Measurements from ENCODE around the gene PTBP1.

The PTBP1 gene

DNA sequence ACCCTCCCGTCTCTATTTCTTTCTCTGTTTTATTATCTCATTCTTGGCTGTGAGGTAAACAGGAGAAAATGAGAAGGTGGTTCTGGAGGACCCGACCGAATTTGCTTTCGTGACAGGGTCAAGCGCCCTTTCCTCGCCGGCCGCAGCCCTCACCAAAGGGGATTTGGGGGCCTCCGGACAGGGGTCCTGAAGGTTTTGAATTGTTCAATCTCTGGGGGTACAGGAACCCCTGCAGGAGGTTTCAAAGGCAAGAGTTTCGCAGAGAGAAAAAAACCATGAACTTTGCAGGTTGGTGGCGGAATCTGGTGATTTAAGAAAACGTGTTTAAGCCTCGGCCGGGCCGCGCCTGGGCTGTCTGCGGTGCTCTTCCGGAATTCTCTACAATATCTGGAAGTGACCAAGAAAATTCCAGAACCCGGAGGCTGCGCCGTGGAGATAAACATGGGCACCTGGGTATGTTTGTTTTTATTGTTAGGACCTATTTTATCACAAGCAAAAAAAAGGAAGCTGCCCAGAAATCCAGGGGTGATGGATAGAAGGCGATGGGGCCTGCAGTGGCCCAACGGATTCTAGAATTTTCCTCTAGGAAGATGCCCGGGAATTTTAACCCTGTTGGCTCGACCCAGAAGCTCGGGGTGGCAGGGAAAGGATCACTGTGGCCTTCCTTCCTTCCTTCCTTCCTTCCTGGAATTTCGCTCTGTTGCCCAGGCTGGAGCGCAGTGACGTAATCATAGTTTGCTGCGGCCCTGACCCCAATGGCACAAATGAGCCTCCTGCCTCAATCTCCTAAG is 14.2 kb upstream of the PTBP1 start:
- no peak for FAIRE-seq
- TF ChIP-seq SPI1 (IDR thresholded peaks at IDR 0.05; ENCODE audit: low read depth, low read length) (no peak), TAF1 (IDR thresholded peaks at IDR 0.05; ENCODE audit: low read depth, low read length) (no peak), POU2F2 (IDR thresholded peaks at IDR 0.05; ENCODE audit: low read depth, low read length) (no peak), PAX5 (IDR thresholded peaks at IDR 0.05; ENCODE audit: insufficient read depth, low read length, severe bottlenecking) (no peak), POLR2A (IDR thresholded peaks at IDR 0.05; ENCODE audit: low read depth, low read length) (no peak), POLR2AphosphoS5 (IDR thresholded peaks at IDR 0.05; ENCODE audit: low read depth, low read length) (no peak)
- no peak for DNase-seq (ENCODE audit: insufficient read length, low spot score)

DNA sequence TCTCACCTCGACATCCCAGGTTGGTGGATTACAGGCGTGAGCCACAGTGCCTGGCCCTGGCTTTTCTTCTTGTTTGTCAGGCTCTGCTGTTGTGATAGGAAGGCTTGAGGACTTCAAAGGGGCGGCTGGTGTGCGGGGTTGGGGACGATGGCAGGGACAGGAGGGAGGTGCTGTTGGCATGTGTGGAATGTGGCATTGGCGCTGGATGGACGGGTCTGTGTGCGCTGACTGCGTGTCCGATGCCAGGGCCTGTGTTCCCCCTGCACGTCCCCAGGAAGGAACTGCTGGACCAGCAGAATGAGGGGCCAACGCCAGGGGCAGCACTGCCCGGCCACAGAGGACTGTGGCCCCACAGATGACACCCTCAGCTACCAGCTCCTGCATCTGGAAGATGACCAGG is 12.7 kb upstream of the PTBP1 start:
- no peak for FAIRE-seq

DNA sequence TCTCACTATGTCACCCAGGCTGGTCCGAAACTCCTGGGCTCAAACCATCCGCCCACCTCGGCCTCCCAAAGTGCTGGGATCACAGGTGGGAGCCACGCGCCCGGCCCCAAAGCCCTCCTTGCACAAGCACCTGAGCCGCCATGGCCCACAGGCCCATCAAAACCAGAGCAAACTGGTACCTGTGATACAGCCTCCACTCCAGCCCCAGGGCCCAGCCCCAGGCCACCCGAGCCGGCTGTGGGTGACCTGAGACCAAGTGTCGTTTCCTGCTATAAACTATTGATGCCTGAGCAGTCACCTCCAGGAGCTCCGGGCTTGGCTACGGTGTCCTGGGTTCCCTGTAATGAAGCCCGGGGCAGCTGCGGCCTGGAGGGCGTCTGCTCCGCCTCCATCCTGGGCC is 9.7 kb upstream of the PTBP1 start:
- DNase-seq (ENCODE audit: insufficient read length, low spot score) (no peak), FAIRE-seq (no peak)
- TF ChIP-seq TAF1 (IDR thresholded peaks at IDR 0.05; ENCODE audit: low read depth, low read length): no peak
- TF ChIP-seq SPI1 (IDR thresholded peaks at IDR 0.05; ENCODE audit: low read depth, low read length): no peak
- TF ChIP-seq POLR2AphosphoS5 (IDR thresholded peaks at IDR 0.05; ENCODE audit: low read depth, low read length): no peak
- TF ChIP-seq POU2F2 (IDR thresholded peaks at IDR 0.05; ENCODE audit: low read depth, low read length): no peak
- no peak for TF ChIP-seq PAX5 (IDR thresholded peaks at IDR 0.05; ENCODE audit: insufficient read depth, low read length, severe bottlenecking)
- no peak for TF ChIP-seq POLR2A (IDR thresholded peaks at IDR 0.05; ENCODE audit: low read depth, low read length)

More for the DNA sequence above, 12.7 kb upstream of the PTBP1 start:
- no peak for DNase-seq (ENCODE audit: insufficient read length, low spot score)
- TF ChIP-seq POLR2A (IDR thresholded peaks at IDR 0.05; ENCODE audit: low read depth, low read length) (no peak), TAF1 (IDR thresholded peaks at IDR 0.05; ENCODE audit: low read depth, low read length) (no peak), PAX5 (IDR thresholded peaks at IDR 0.05; ENCODE audit: insufficient read depth, low read length, severe bottlenecking) (no peak), POLR2AphosphoS5 (IDR thresholded peaks at IDR 0.05; ENCODE audit: low read depth, low read length) (no peak), POU2F2 (IDR thresholded peaks at IDR 0.05; ENCODE audit: low read depth, low read length) (no peak), SPI1 (IDR thresholded peaks at IDR 0.05; ENCODE audit: low read depth, low read length) (no peak)

GRCh38 chr19:788686-788982 is 8.6 kb upstream of the PTBP1 start:
- DNase-seq (ENCODE audit: insufficient read length, low spot score) (no peak), FAIRE-seq (no peak)
- TF ChIP-seq SPI1 (IDR thresholded peaks at IDR 0.05; ENCODE audit: low read depth, low read length) (no peak), POLR2A (IDR thresholded peaks at IDR 0.05; ENCODE audit: low read depth, low read length) (no peak), PAX5 (IDR thresholded peaks at IDR 0.05; ENCODE audit: insufficient read depth, low read length, severe bottlenecking) (no peak), TAF1 (IDR thresholded peaks at IDR 0.05; ENCODE audit: low read depth, low read length) (no peak)

DNA sequence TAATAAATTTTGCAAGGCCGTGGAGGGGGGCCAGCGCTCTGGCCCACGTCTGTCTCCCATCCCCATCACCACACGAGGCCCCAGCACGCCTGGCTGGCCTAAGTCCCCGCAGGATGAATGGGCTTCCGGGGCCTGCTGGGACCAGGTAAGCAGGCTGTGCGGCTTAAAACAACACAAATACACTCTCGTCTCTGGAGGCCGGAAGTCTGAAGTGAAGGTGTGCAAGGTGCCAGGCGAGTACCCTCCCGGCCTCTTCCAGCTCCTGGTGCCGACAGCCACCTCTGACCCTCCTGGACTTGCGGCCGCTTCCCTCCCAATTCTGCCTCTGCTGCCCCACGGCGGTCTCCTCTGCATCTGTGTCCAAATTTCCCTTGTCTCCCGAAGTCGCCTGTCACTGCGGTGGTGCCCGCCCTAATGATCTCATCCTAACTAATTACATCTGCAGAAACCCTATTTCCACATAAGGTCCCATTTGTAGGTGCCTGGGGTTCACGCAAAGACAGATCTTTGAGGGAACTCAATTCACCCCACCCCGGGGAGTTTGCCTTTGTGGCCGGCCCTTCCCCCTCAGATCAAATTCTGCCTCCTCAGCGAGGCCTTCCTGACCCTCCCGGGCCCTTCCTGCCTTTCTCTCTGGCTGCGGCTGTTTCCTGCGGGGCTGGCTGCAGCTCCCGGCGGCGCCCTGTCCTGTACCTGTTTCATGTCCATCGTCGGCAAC is 8.1 kb upstream of the PTBP1 start:
- no peak for TF ChIP-seq SPI1 (IDR thresholded peaks at IDR 0.05; ENCODE audit: low read depth, low read length)
- no peak for TF ChIP-seq POU2F2 (IDR thresholded peaks at IDR 0.05; ENCODE audit: low read depth, low read length)
- TF ChIP-seq POLR2A (IDR thresholded peaks at IDR 0.05; ENCODE audit: low read depth, low read length): no peak
- TF ChIP-seq PAX5 (IDR thresholded peaks at IDR 0.05; ENCODE audit: insufficient read depth, low read length, severe bottlenecking): no peak
- no peak for TF ChIP-seq POLR2AphosphoS5 (IDR thresholded peaks at IDR 0.05; ENCODE audit: low read depth, low read length)
- TF ChIP-seq TAF1 (IDR thresholded peaks at IDR 0.05; ENCODE audit: low read depth, low read length): no peak
- no peak for DNase-seq (ENCODE audit: insufficient read length, low spot score)

GRCh38 chr19:789701-790060 is 7.6 kb upstream of the PTBP1 start:
- FAIRE-seq (no peak), DNase-seq (ENCODE audit: insufficient read length, low spot score) (no peak)
- TF ChIP-seq TAF1 (IDR thresholded peaks at IDR 0.05; ENCODE audit: low read depth, low read length) (no peak), SPI1 (IDR thresholded peaks at IDR 0.05; ENCODE audit: low read depth, low read length) (no peak), POU2F2 (IDR thresholded peaks at IDR 0.05; ENCODE audit: low read depth, low read length) (no peak), PAX5 (IDR thresholded peaks at IDR 0.05; ENCODE audit: insufficient read depth, low read length, severe bottlenecking) (no peak), POLR2AphosphoS5 (IDR thresholded peaks at IDR 0.05; ENCODE audit: low read depth, low read length) (no peak), POLR2A (IDR thresholded peaks at IDR 0.05; ENCODE audit: low read depth, low read length) (no peak)

More for the DNA sequence above, 8.1 kb upstream of the PTBP1 start:
- FAIRE-seq: no peak

- FAIRE-seq (no peak), DNase-seq (ENCODE audit: insufficient read length, low spot score) (no peak)
- TF ChIP-seq POLR2A (IDR thresholded peaks at IDR 0.05; ENCODE audit: low read depth, low read length): no peak
- no peak for TF ChIP-seq POU2F2 (IDR thresholded peaks at IDR 0.05; ENCODE audit: low read depth, low read length)
- TF ChIP-seq TAF1 (IDR thresholded peaks at IDR 0.05; ENCODE audit: low read depth, low read length): no peak
- TF ChIP-seq PAX5 (IDR thresholded peaks at IDR 0.05; ENCODE audit: insufficient read depth, low read length, severe bottlenecking): no peak
- TF ChIP-seq POLR2AphosphoS5 (IDR thresholded peaks at IDR 0.05; ENCODE audit: low read depth, low read length): no peak
- TF ChIP-seq SPI1 (IDR thresholded peaks at IDR 0.05; ENCODE audit: low read depth, low read length): no peak
Measured at GRCh38 chr19:791007-791566, 6.2 kb upstream of the PTBP1 start.

- FAIRE-seq (no peak), DNase-seq (ENCODE audit: insufficient read length, low spot score) (no peak)
- TF ChIP-seq SPI1 (IDR thresholded peaks at IDR 0.05; ENCODE audit: low read depth, low read length): no peak
- no peak for TF ChIP-seq POLR2A (IDR thresholded peaks at IDR 0.05; ENCODE audit: low read depth, low read length)
- no peak for TF ChIP-seq TAF1 (IDR thresholded peaks at IDR 0.05; ENCODE audit: low read depth, low read length)
- TF ChIP-seq POU2F2 (IDR thresholded peaks at IDR 0.05; ENCODE audit: low read depth, low read length): no peak
- TF ChIP-seq POLR2AphosphoS5 (IDR thresholded peaks at IDR 0.05; ENCODE audit: low read depth, low read length): no peak
- TF ChIP-seq PAX5 (IDR thresholded peaks at IDR 0.05; ENCODE audit: insufficient read depth, low read length, severe bottlenecking): no peak
Measured at GRCh38 chr19:791567-792305, 5.5 kb upstream of the PTBP1 start.
